H1 (cell line): Measurements from ENCODE around the gene ZFP36L2. TPM values are rescaled to one million over a fixed set of nuclear protein-coding genes. Genes with fewer than 3 reads are reported as not detected.
A peak's percentile ranks its signal among the peaks of the same experiment; 100 is the strongest.

Experiments
- CTCF ChIA-PET: fragments of 300-600 bp; sonication (Branson Sonifier 250); formaldehyde crosslinking; loops from one replicate; lab custom pipeline; 2021; ENCODE audit not compliant: partially characterized antibody; lab: Charles Lee
- POLR2A ChIA-PET: fragments of 300-600 bp; sonication (Branson Sonifier 250); formaldehyde crosslinking; loops from one replicate; lab custom pipeline; 2021; ENCODE audit warnings: inconsistent platforms; ENCODE audit not compliant: partially characterized antibody; lab: Charles Lee
- DNase-seq, 2 experiments: peaks; one replicate each; pipeline versions ENCODE4 v3.0.0 to v3.0.0-alpha.2; 2010 to 2022; ENCODE audit warnings: low spot score in 2 of 2, low read depth in 1 of 2, mixed read lengths in 1 of 2
- FAIRE-seq: peaks from 2 replicates; lab custom pipeline; 2011; peaks lifted over from hg19 to GRCh38; lab: Jason Lieb, UNC
- H2AFZ ChIP-seq: 2 replicates; pipeline ENCODE4 v1.8.1; 2012; ENCODE audit warnings: low read length, inconsistent platforms
- H2AK5ac ChIP-seq: 2 replicates; pipeline ENCODE4 v1.6.1; 2013; ENCODE audit warnings: low read depth, low read length
- H2BK120ac ChIP-seq: replicated peaks from 2 replicates; pipeline ENCODE3; 2013; ENCODE audit warnings: low read depth, low read length, inconsistent platforms
- H2BK12ac ChIP-seq: 2 replicates; pipeline ENCODE4 v1.6.1; 2013; ENCODE audit warnings: low read depth, low read length
- H2BK15ac ChIP-seq: 2 replicates; pipeline ENCODE4 v1.6.1; 2013; ENCODE audit warnings: low read length
- H2BK20ac ChIP-seq: 2 replicates; pipeline ENCODE4 v1.6.1; 2013; ENCODE audit warnings: low read length
- H2BK5ac ChIP-seq: 2 replicates; pipeline ENCODE4 v1.6.1; 2013; ENCODE audit warnings: low read depth, low read length
- H3K14ac ChIP-seq: 2 replicates; pipeline ENCODE4 v1.6.1; 2013; ENCODE audit warnings: inconsistent platforms; ENCODE audit not compliant: insufficient read length
- H3K18ac ChIP-seq: 2 replicates; pipeline ENCODE4 v1.6.1; 2013; ENCODE audit warnings: low read length; ENCODE audit errors: extremely low read depth
- H3K23ac ChIP-seq: 2 replicates; pipeline ENCODE4 v1.6.1; 2013; ENCODE audit warnings: inconsistent platforms; ENCODE audit not compliant: insufficient read length
- H3K23me2 ChIP-seq: 2 replicates; pipeline ENCODE4 v1.6.1; 2013; ENCODE audit warnings: low read depth, low read length
- H3K27ac ChIP-seq: 2 replicates; pipeline ENCODE4 v1.6.1; 2011; ENCODE audit warnings: low read depth, low read length, inconsistent platforms
- H3K27me3 ChIP-seq, 4 experiments: replicated peaks in 1 of 4; 1 replicate in 1 of 4; 2 replicates in 3 of 4; pipeline versions ENCODE4 v1.6.1 to v1.8.1; 2011 to 2013; ENCODE audit warnings: low read length in 3 of 4, mild to moderate bottlenecking in 3 of 4, inconsistent platforms in 2 of 4, mixed read lengths in 2 of 4, moderate library complexity in 1 of 4; ENCODE audit not compliant: control insufficient read depth in 3 of 4, insufficient read depth in 3 of 4; ENCODE audit errors: extremely low read depth in 1 of 4
- H3K36me3 ChIP-seq, 4 experiments: 2 replicates each; pipeline versions ENCODE4 v1.6.1 to v1.8.1; 2011 to 2013; ENCODE audit warnings: mild to moderate bottlenecking in 4 of 4, low read length in 3 of 4, moderate library complexity in 2 of 4, control low read depth in 1 of 4, inconsistent platforms in 1 of 4; ENCODE audit not compliant: insufficient read depth in 4 of 4, control insufficient read depth in 2 of 4
- H3K4ac ChIP-seq: replicated peaks from 2 replicates; pipeline ENCODE3; 2013; ENCODE audit warnings: low read length, low read depth, mixed read lengths, inconsistent platforms; ENCODE audit not compliant: insufficient read length
- H3K4me1 ChIP-seq, 4 experiments: replicated peaks in 1 of 4; 1 replicate in 1 of 4; 2 replicates in 3 of 4; pipeline versions ENCODE4 v1.6.1 to v1.8.1; 2011 to 2013; ENCODE audit warnings: low read length in 3 of 4, inconsistent platforms in 2 of 4, mixed read lengths in 1 of 4; ENCODE audit not compliant: insufficient read depth in 4 of 4, control insufficient read depth in 3 of 4
- H3K4me2 ChIP-seq, 2 experiments: 2 replicates each; pipeline versions ENCODE4 v1.6.1 to v1.8.1; 2011 to 2013; ENCODE audit warnings: low read depth in 2 of 2, low read length in 2 of 2, control low read depth in 1 of 2, inconsistent platforms in 1 of 2, mild to moderate bottlenecking in 1 of 2; ENCODE audit not compliant: insufficient read depth in 1 of 2
- H3K4me3 ChIP-seq, 4 experiments: fragments of 200-600, 300-600 bp in 1 of 4; sonication (generic), shearing (Covaris generic), sonication (Bioruptor Twin) in 1 of 4; 2 replicates each; pipeline versions ENCODE4 v1.5.1 to v1.8.1; 2011 to 2016; ENCODE audit warnings: low read length in 4 of 4, low read depth in 3 of 4, control low read depth in 2 of 4, inconsistent platforms in 2 of 4, mild to moderate bottlenecking in 2 of 4, mixed read lengths in 1 of 4, moderate library complexity in 1 of 4; ENCODE audit not compliant: insufficient read depth in 2 of 4; ENCODE audit errors: extremely low read depth in 1 of 4
- H3K56ac ChIP-seq: replicated peaks from 2 replicates; pipeline ENCODE3; 2013; ENCODE audit warnings: low read depth, mild to moderate bottlenecking, mixed read lengths, low read length, inconsistent platforms; ENCODE audit not compliant: insufficient read length
- H3K79me1 ChIP-seq: 2 replicates; pipeline ENCODE4 v1.6.1; 2013; ENCODE audit warnings: low read depth, low read length, control low read depth
- H3K79me2 ChIP-seq, 2 experiments: 2 replicates each; pipeline versions ENCODE4 v1.6.1 to v1.8.1; 2012 to 2013; ENCODE audit warnings: low read length in 2 of 2, mild to moderate bottlenecking in 2 of 2, inconsistent platforms in 1 of 2; ENCODE audit not compliant: insufficient read depth in 2 of 2, control insufficient read depth in 1 of 2
- H3K9ac ChIP-seq, 4 experiments: replicated peaks in 1 of 4; 1 replicate in 1 of 4; 2 replicates in 3 of 4; pipeline versions ENCODE4 v1.6.1 to v1.8.1; 2011 to 2013; ENCODE audit warnings: low read depth in 3 of 4, low read length in 3 of 4, control low read depth in 2 of 4, mild to moderate bottlenecking in 2 of 4, moderate library complexity in 2 of 4, inconsistent platforms in 1 of 4; ENCODE audit errors: extremely low read depth in 1 of 4
- H3K9me3 ChIP-seq, 2 experiments: 2 replicates each; pipeline versions ENCODE4 v1.6.1 to v1.8.1; 2012 to 2013; ENCODE audit warnings: mild to moderate bottlenecking in 2 of 2, moderate library complexity in 2 of 2, control low read depth in 1 of 2, inconsistent platforms in 1 of 2, low read depth in 1 of 2, low read length in 1 of 2, mixed read lengths in 1 of 2; ENCODE audit not compliant: insufficient read depth in 2 of 2
- H4K20me1 ChIP-seq, 2 experiments: replicated peaks in 1 of 2; 2 replicates each; pipeline versions ENCODE3 to v1.8.1; 2011 to 2013; ENCODE audit warnings: inconsistent platforms in 2 of 2, low read length in 2 of 2, mild to moderate bottlenecking in 1 of 2; ENCODE audit not compliant: insufficient read depth in 2 of 2, control insufficient read depth in 1 of 2
- H4K5ac ChIP-seq: 2 replicates; pipeline ENCODE4 v1.6.1; 2013; ENCODE audit warnings: low read length, low read depth, mixed read lengths, inconsistent platforms; ENCODE audit not compliant: insufficient read length
- H4K8ac ChIP-seq: 2 replicates; pipeline ENCODE4 v1.8.0; 2013; ENCODE audit warnings: mild to moderate bottlenecking, moderate library complexity, low read length, inconsistent platforms; ENCODE audit not compliant: insufficient read depth; ENCODE audit errors: extremely low read depth
- H4K91ac ChIP-seq: replicated peaks from 2 replicates; pipeline ENCODE3; 2013; ENCODE audit warnings: low read length, mixed read lengths, inconsistent platforms; ENCODE audit not compliant: insufficient read length
- ATF3 ChIP-seq: IDR thresholded peaks from 2 replicates; pipeline ENCODE4 v1.6.1; 2011; ENCODE audit warnings: low read depth, mild to moderate bottlenecking, low read length; ENCODE audit not compliant: insufficient read depth
- CBX5 ChIP-seq: fragments of 300-800, 300-1000 bp; sonication (generic); IDR thresholded peaks from 2 replicates; pipeline ENCODE4 v1.7.1; 2016; ENCODE audit warnings: antibody characterized with exemption, low read length, low read depth
- NRF1 ChIP-seq: IDR thresholded peaks from 2 replicates; pipeline ENCODE4 v1.6.1; 2011; ENCODE audit warnings: mild to moderate bottlenecking, low read depth, low read length, improper control_type of control experiment
- POLR2AphosphoS5 ChIP-seq: IDR thresholded peaks from 2 replicates; pipeline ENCODE4 v1.6.1; 2011; ENCODE audit warnings: low read depth, low read length
- SIN3A ChIP-seq, 2 experiments: IDR thresholded peaks in 1 of 2; conservative IDR thresholded peaks in 1 of 2; 2 replicates each; pipeline ENCODE4 v1.6.1; 2011 to 2012; ENCODE audit warnings: low read length in 2 of 2, improper control_type of control experiment in 1 of 2, low read depth in 1 of 2, mild to moderate bottlenecking in 1 of 2
- TAF1 ChIP-seq: IDR thresholded peaks from 2 replicates; pipeline ENCODE4 v1.6.1; 2011; ENCODE audit warnings: mild to moderate bottlenecking, low read depth, low read length
- TEAD4 ChIP-seq: IDR thresholded peaks from 2 replicates; pipeline ENCODE4 v1.6.1; 2012; ENCODE audit warnings: low read depth, low read length, inconsistent platforms, mixed read lengths
- WGBS, 2 experiments: shearing (Covaris generic) in 1 of 2; methylation state at CpG; one replicate each; pipeline versions ENCODE4 v1.1.6 to v1.1.7; 2013 to 2015; ENCODE audit warnings: low lambda C conversion rate in 2 of 2, mixed read lengths in 2 of 2, inconsistent platforms in 1 of 2, low coverage in 1 of 2, missing lambda C conversion rate in 1 of 2; ENCODE audit not compliant: insufficient replicate concordance in 2 of 2, insufficient coverage in 1 of 2, insufficient read length in 1 of 2; ENCODE audit errors: extremely low coverage in 1 of 2, missing lambda C conversion rate in 1 of 2; 5-methylcytosine and 5-hydroxymethylcytosine counted together
- polyA plus RNA-seq, 7 experiments: library from polyadenylated mRNA; depleted of rRNA in 3 of 7; stranded (reverse) in 5 of 7; unstranded in 2 of 7; fragments of >200 nt in 5 of 7; fragments of 200-250 nt in 2 of 7; gene quantifications; 1 replicate in 5 of 7; 2 replicates in 1 of 7; 4 replicates in 1 of 7; pipeline versions ENCODE4 v1.2.1 to v1.2.3, GENCODE V29; 2011 to 2013; ENCODE audit warnings: missing spikeins in 2 of 7, mixed read lengths in 2 of 7
- total RNA-seq: library from RNA; stranded (reverse); fragmentation: NEBNext Ultra II Directional; extraction: Animal tissue kit (Norgen Biotek cat#: 25700); gene quantifications from 2 replicates; pipeline ENCODE4 v1.2.1, GENCODE V29; 2021

The ZFP36L2 gene
- total and polyA plus RNA-seq, 2 of the 8 experiments (the other 6 are each of a cell fraction or from before 2014, with no cell fraction given): 13.4 to 102 TPM

- H2AK5ac ChIP-seq: no peak overlapping the region
- no peaks in the 10 kb centered on the region; the same call in 1 of the 2 replicates for H3K23me2 ChIP-seq
- no peak overlapping the region for H2AFZ ChIP-seq
- H3K4me2 ChIP-seq: no peak overlapping the region
- no peak overlapping the region for H3K18ac ChIP-seq
- H3K4ac ChIP-seq: peak overlapping the region; percentile 41
- H3K14ac ChIP-seq: no peak overlapping the region
- H4K20me1 ChIP-seq: no peaks in the 10 kb centered on the region
- FAIRE-seq: no peak
- H4K91ac ChIP-seq: peak overlapping the region; percentile 47
- peak overlapping the region; percentile 88; the same call in 1 of the 2 replicates for H2BK15ac ChIP-seq
- peak overlapping the region; percentile 55 for H2BK20ac ChIP-seq
- no peaks in the 10 kb centered on the region for H3K36me3 ChIP-seq
- H2BK12ac ChIP-seq: peak overlapping the region; percentile 84; the same call in 1 of the 2 replicates
- POLR2A ChIA-PET: no interaction called here
- H3K4me3 ChIP-seq: no peak overlapping the region
- H3K27me3 ChIP-seq: no peaks in the 10 kb centered on the region
- no peak overlapping the region for H3K23ac ChIP-seq
- WGBS, 2 experiments: 96% methylated on average over 7 of the region's 7 CpGs; no CpG with 5 or more reads in 1 of the 2 experiments
- H2BK5ac ChIP-seq: 0 out of 2 replicates have a peak overlapping the region, but pooled peaks have one; percentile 24
- no peak overlapping the region for H3K9ac ChIP-seq
- DNase-seq: no peak
- no peaks in the 10 kb centered on the region for H3K79me2 ChIP-seq
- no peaks in the 10 kb centered on the region for H3K9me3 ChIP-seq
- H2BK120ac ChIP-seq: no peak overlapping the region
- TF ChIP-seq POLR2AphosphoS5 (no peak), CBX5 (no peak), SIN3A (conservative IDR thresholded peaks at IDR 0.05 in 1 of 2, IDR thresholded peaks at IDR 0.05 in 1 of 2; ENCODE audit: low read depth in 1 of 2, low read length in 2 of 2) (no peak), NRF1 (no peak), ATF3 (no peak), TAF1 (no peak), TEAD4 (no peak)
- TF ChIP-seq, all 59 proteins: peak for 0
- Histone ChIP-seq H4K5ac (no peak overlapping the region), H4K8ac (no peak overlapping the region), H3K79me1 (no peaks in the 10 kb centered on the region), H3K27ac (no peak overlapping the region), H3K56ac (no peak overlapping the region), H3K4me1 (peaks cover 4 to 9% (median 7%) of the 10 kb centered on the region in 4 experiments)
- CTCF ChIA-PET: interaction anchor here (0.8 to 3.2 kb wide), 5 partner anchors 7 to 31 kb away, joined by 3 to 11 read pairs (median 6); no protein-coding TSS in a partner anchor
These were observed 25.4 kb downstream of the ZFP36L2 start for GRCh38 chr2:43201016-43201415.
